Bronchial epithelial cell (primary cell): ENCODE data around the gene LAP3. TPM values are rescaled to one million over a fixed set of nuclear protein-coding genes. Genes with fewer than 3 reads are reported as not detected.

Experiments
- DNase-seq: peaks from one replicate; pipeline ENCODE4 v3.0.0-alpha.2; 2010; ENCODE audit warnings: low read depth
- FAIRE-seq: peaks from 2 replicates; lab custom pipeline; 2011; peaks lifted over from hg19 to GRCh38; lab: Jason Lieb, UNC
- H3K27me3 ChIP-seq: 2 replicates; pipeline ENCODE4 v1.5.1; 2011; ENCODE audit warnings: low read length; ENCODE audit not compliant: control insufficient read depth, insufficient read depth
- H3K36me3 ChIP-seq: 2 replicates; pipeline ENCODE4 v1.5.1; 2011; ENCODE audit warnings: low read length; ENCODE audit not compliant: control insufficient read depth, insufficient read depth
- H3K4me3 ChIP-seq: 2 replicates; pipeline ENCODE4 v1.5.1; 2011; ENCODE audit warnings: mild to moderate bottlenecking, low read depth, low read length, control low read depth
- total RNA-seq: library from RNA; depleted of rRNA; stranded (reverse); fragments of >200 nt; gene quantifications from 2 replicates; pipeline ENCODE4 v1.2.1, GENCODE V29; 2014
- TF ChIP-seq, protein P1 (sequence below): IDR thresholded peaks from 2 replicates; pipeline ENCODE4 v1.5.1; 2011; ENCODE audit warnings: mild to moderate bottlenecking, moderate library complexity, low read length, control low read depth, inconsistent platforms; ENCODE audit not compliant: insufficient read depth, severe bottlenecking

Gene LAP3
- total RNA-seq, 1 donor from 2014 or later = 72.4 TPM

GRCh38 chr4:17647927-17648326 lies 70.9 kb downstream of the LAP3 start:
- TF ChIP-seq, protein P1, sequence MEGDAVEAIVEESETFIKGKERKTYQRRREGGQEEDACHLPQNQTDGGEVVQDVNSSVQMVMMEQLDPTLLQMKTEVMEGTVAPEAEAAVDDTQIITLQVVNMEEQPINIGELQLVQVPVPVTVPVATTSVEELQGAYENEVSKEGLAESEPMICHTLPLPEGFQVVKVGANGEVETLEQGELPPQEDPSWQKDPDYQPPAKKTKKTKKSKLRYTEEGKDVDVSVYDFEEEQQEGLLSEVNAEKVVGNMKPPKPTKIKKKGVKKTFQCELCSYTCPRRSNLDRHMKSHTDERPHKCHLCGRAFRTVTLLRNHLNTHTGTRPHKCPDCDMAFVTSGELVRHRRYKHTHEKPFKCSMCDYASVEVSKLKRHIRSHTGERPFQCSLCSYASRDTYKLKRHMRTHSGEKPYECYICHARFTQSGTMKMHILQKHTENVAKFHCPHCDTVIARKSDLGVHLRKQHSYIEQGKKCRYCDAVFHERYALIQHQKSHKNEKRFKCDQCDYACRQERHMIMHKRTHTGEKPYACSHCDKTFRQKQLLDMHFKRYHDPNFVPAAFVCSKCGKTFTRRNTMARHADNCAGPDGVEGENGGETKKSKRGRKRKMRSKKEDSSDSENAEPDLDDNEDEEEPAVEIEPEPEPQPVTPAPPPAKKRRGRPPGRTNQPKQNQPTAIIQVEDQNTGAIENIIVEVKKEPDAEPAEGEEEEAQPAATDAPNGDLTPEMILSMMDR = no peak
- Histone ChIP-seq H3K27me3 (no peaks in the 10 kb centered on the region), H3K36me3 (no peaks in the 10 kb centered on the region), H3K4me3 (no peak overlapping the region)
- FAIRE-seq (no peak), DNase-seq (no peak)

GRCh38 chr4:17650406-17650805 lies 73.4 kb downstream of the LAP3 start:
- TF ChIP-seq, protein P1 = no peak
- no peak for FAIRE-seq
- Histone ChIP-seq H3K36me3 (no peaks in the 10 kb centered on the region), H3K27me3 (no peaks in the 10 kb centered on the region), H3K4me3 (no peak overlapping the region)
- no peak for DNase-seq

- Histone ChIP-seq H3K27me3 (no peaks in the 10 kb centered on the region), H3K36me3 (no peaks in the 10 kb centered on the region), H3K4me3 (no peak overlapping the region)
- FAIRE-seq = no peak
- TF ChIP-seq, protein P1 = no peak
- no peak for DNase-seq
Observed at GRCh38 chr4:17654701-17655100, 77.7 kb downstream of the LAP3 start.

GRCh38 chr4:17657090-17657489 lies 80.1 kb downstream of the LAP3 start:
- Histone ChIP-seq H3K27me3 (no peaks in the 10 kb centered on the region), H3K36me3 (no peaks in the 10 kb centered on the region), H3K4me3 (no peak overlapping the region)
- FAIRE-seq (no peak), DNase-seq (no peak)
- TF ChIP-seq, protein P1 = no peak

Other genes starting within 250 kb of the LAP3 start
- 20.5 and 22.6 TPM in 2 replicates for gene QDPR, start 65.1 kb upstream of the LAP3 start, total RNA-seq
- gene CLRN2, start 62.0 kb upstream of the LAP3 start, total RNA-seq = not detected in 2 replicates
- gene MED28, start 37.4 kb downstream of the LAP3 start, total RNA-seq = 9.1 and 12.4 TPM in 2 replicates
- not detected in 2 replicates for gene FAM184B, start 204.4 kb downstream of the LAP3 start, total RNA-seq
- 25.0 and 25.5 TPM in 2 replicates for gene DCAF16, start 233.6 kb downstream of the LAP3 start, total RNA-seq
- 0.26 TPM in 2 replicates for gene NCAPG, start 233.8 kb downstream of the LAP3 start, total RNA-seq